ENCODE data around the gene DOCK8. TPM values are rescaled to one million over a fixed set of nuclear protein-coding genes. Genes with fewer than 3 reads are reported as not detected.

The DOCK8 gene
- total and polyA plus RNA-seq, 2 of the 13 experiments (the other 11 are each of a cell fraction or from before 2014, with no cell fraction given) = 0.28 to 0.38 TPM

GRCh38 chr9:242461-243080 lies 27.9 kb downstream of the DOCK8 start (continued):
- TF ChIP-seq ZNF142 (CRISPR knock-in tag; IDR thresholded peaks at IDR 0.05) (no peak), HOXD1 (CRISPR knock-in tag; IDR thresholded peaks at IDR 0.05) (no peak), ZNF556 (CRISPR knock-in tag; IDR thresholded peaks at IDR 0.05; ENCODE audit: borderline replicate concordance) (no peak), GRHL1 (CRISPR knock-in tag; conservative IDR thresholded peaks at IDR 0.05) (no peak), CHD2 (IDR thresholded peaks at IDR 0.05; ENCODE audit: low read depth, low read length) (no peak), ZNF792 (CRISPR knock-in tag; IDR thresholded peaks at IDR 0.05) (no peak), ZZZ3 (CRISPR knock-in tag; IDR thresholded peaks at IDR 0.05; ENCODE audit: borderline replicate concordance) (no peak)
